ENCODE measurements around the gene STARD5. TPM values are rescaled to one million over a fixed set of nuclear protein-coding genes. Genes with fewer than 3 reads are reported as not detected.

The STARD5 gene
- total and polyA plus RNA-seq, 2 of the 8 experiments (the other 6 are each of a cell fraction or from before 2014, with no cell fraction given), result 5.5 to 10.4 TPM

GRCh38 chr15:81264072-81264857 is 59.7 kb downstream of the STARD5 start (continued):
- TF ChIP-seq JUN (IDR thresholded peaks at IDR 0.05; ENCODE audit: low read depth, low read length), result no peak
- no peak for TF ChIP-seq FOSL1 (IDR thresholded peaks at IDR 0.05; ENCODE audit: insufficient read depth, low read depth, low read length)
- TF ChIP-seq ASH2L (IDR thresholded peaks at IDR 0.05; ENCODE audit: low read length), result no peak
- no peak for TF ChIP-seq GTF2F1 (IDR thresholded peaks at IDR 0.05; ENCODE audit: borderline replicate concordance, low read depth, low read length)
- TF ChIP-seq EGR1 (IDR thresholded peaks at IDR 0.05; ENCODE audit: borderline replicate concordance, low read depth, low read length), result no peak
- no peak for TF ChIP-seq CTBP2 (IDR thresholded peaks at IDR 0.05; ENCODE audit: borderline replicate concordance, insufficient read depth, insufficient read length, low read length)
- no peak for TF ChIP-seq NANOG (IDR thresholded peaks at IDR 0.05; ENCODE audit: insufficient read depth, low read depth, low read length, poor library complexity, severe bottlenecking)
- no peak for TF ChIP-seq HDAC6 (IDR thresholded peaks at IDR 0.05; ENCODE audit: low read depth, low read length)

All from H1 (cell line).